Lower leg skin (tissue), 3 donors: ENCODE data around the gene P2RX1.

Experiments
- CTCF ChIP-seq, 3 donors: fragments of 450-650 bp; IDR thresholded peaks; one replicate each; pipeline ENCODE4 v1.5.1; 2016; ENCODE audit warnings: antibody characterized with exemption in 3 of 3, mild to moderate bottlenecking in 3 of 3, moderate library complexity in 2 of 3
- POLR2A ChIP-seq, 2 donors: fragments of 450-650 bp; IDR thresholded peaks; one replicate each; pipeline ENCODE4 v1.6.1; 2016 to 2017; ENCODE audit warnings: antibody characterized with exemption in 2 of 2, mild to moderate bottlenecking in 1 of 2, moderate library complexity in 1 of 2

- TF ChIP-seq CTCF (IDR thresholded peaks at IDR 0.05) (no peak), POLR2A (IDR thresholded peaks at IDR 0.05) (no peak)
Measured at GRCh38 chr17:3857261-3858105, 58.8 kb downstream of the P2RX1 start.
